HepG2 (cell line): ENCODE measurements around the gene ZCCHC24.

Experiments used
- REPIN1 ChIP-seq: sonication (generic); formaldehyde crosslinking; IDR thresholded peaks from 2 replicates; pipeline ENCODE4 v1.8.0; 2022; ENCODE audit warnings: missing genetic modification reagents, low read depth, mild to moderate bottlenecking, borderline replicate concordance
- ZBTB21 ChIP-seq: sonication (generic); formaldehyde crosslinking; IDR thresholded peaks from 2 replicates; pipeline ENCODE4 v1.4.0; 2020; ENCODE audit warnings: missing genetic modification reagents

- TF ChIP-seq REPIN1 (CRISPR knock-in tag) (no peak), ZBTB21 (CRISPR knock-in tag) (no peak)
These were observed 46.1 kb downstream of the ZCCHC24 start for GRCh38 chr10:79399223-79399831.
